Neural crest cell (in vitro differentiated cells): ENCODE results near the gene SORCS1. TPM values are rescaled to one million over a fixed set of nuclear protein-coding genes. Genes with fewer than 3 reads are reported as not detected.

Source experiments
- DNase-seq: peaks from one replicate; pipeline ENCODE4 v3.0.0; 2021; ENCODE audit warnings: low read depth, mixed read lengths, low spot score
- H3K27ac Mint-ChIP-seq: one replicate; pipeline ENCODE4 v1.8.0; 2021; ENCODE audit warnings: mild to moderate bottlenecking, mixed read lengths; ENCODE audit not compliant: unreplicated experiment
- H3K27me3 Mint-ChIP-seq: 2 replicates; pipeline ENCODE4 v1.8.0; 2021; ENCODE audit warnings: low read depth, mild to moderate bottlenecking, mixed read lengths
- H3K36me3 Mint-ChIP-seq: 2 replicates; pipeline ENCODE4 v1.8.0; 2021; ENCODE audit warnings: low read depth, mild to moderate bottlenecking, mixed read lengths
- H3K4me1 Mint-ChIP-seq: 2 replicates; pipeline ENCODE4 v1.8.0; 2021; ENCODE audit warnings: mixed read lengths
- H3K4me3 Mint-ChIP-seq: one replicate; pipeline ENCODE4 v1.8.0; 2021; ENCODE audit warnings: mild to moderate bottlenecking, mixed read lengths
- H3K9me3 Mint-ChIP-seq: 2 replicates; pipeline ENCODE4 v1.8.0; 2021; ENCODE audit warnings: mixed read lengths
- CTCF ChIP-seq: fragments of 200-600 bp; sonication (generic); conservative IDR thresholded peaks from 2 replicates; pipeline ENCODE4 v1.5.0; 2021; ENCODE audit warnings: antibody characterized with exemption, mild to moderate bottlenecking
- total RNA-seq: library from RNA; stranded (reverse); gene quantifications from 2 replicates; pipeline ENCODE4 v1.2.1, GENCODE V29; 2021

SORCS1 gene
- total RNA-seq, 1 donor from 2014 or later: 8.2 TPM

GRCh38 chr10:106873770-106874603, 290.5 kb downstream of the SORCS1 start:
- Mint-ChIP-seq H3K9me3 (peaks cover 16% of the 10 kb centered on the region), H3K36me3 (peaks cover 2% of the 10 kb centered on the region), H3K4me1 (peaks cover 15% of the 10 kb centered on the region), H3K27ac (no peak overlapping the region), H3K4me3 (no peak overlapping the region), H3K27me3 (no peaks in the 10 kb centered on the region)
- DNase-seq: no peak
- TF ChIP-seq CTCF: no peak

GRCh38 chr10:106872176-106872575, 292.3 kb downstream of the SORCS1 start:
- peaks cover 15% of the 10 kb centered on the region for H3K4me1 Mint-ChIP-seq
- H3K27ac Mint-ChIP-seq: no peak overlapping the region
- H3K27me3 Mint-ChIP-seq: no peaks in the 10 kb centered on the region
- DNase-seq: no peak
- no peak for TF ChIP-seq CTCF
- H3K4me3 Mint-ChIP-seq: no peak overlapping the region
- H3K9me3 Mint-ChIP-seq: peaks cover 24% of the 10 kb centered on the region
- H3K36me3 Mint-ChIP-seq: peaks cover 12% of the 10 kb centered on the region

- Mint-ChIP-seq H3K36me3 (peaks cover 16% of the 10 kb centered on the region), H3K9me3 (peaks cover 23% of the 10 kb centered on the region), H3K27ac (no peak overlapping the region), H3K27me3 (no peaks in the 10 kb centered on the region), H3K4me3 (no peak overlapping the region), H3K4me1 (no peaks in the 10 kb centered on the region)
- no peak for TF ChIP-seq CTCF
- DNase-seq: no peak
These were observed 298.2 kb downstream of the SORCS1 start for GRCh38 chr10:106866244-106866845.

- H3K4me3 Mint-ChIP-seq: no peak overlapping the region
- H3K9me3 Mint-ChIP-seq: peaks cover 13% of the 10 kb centered on the region
- no peaks in the 10 kb centered on the region for H3K27me3 Mint-ChIP-seq
- TF ChIP-seq CTCF: no peak
- DNase-seq: no peak
- peaks cover 15% of the 10 kb centered on the region for H3K36me3 Mint-ChIP-seq
- no peaks in the 10 kb centered on the region for H3K4me1 Mint-ChIP-seq
- peak overlapping the region; percentile 75 for H3K27ac Mint-ChIP-seq
These were observed 300.5 kb downstream of the SORCS1 start for GRCh38 chr10:106864031-106864430.

GRCh38 chr10:106863549-106863948, 301.0 kb downstream of the SORCS1 start:
- no peaks in the 10 kb centered on the region for H3K4me1 Mint-ChIP-seq
- no peaks in the 10 kb centered on the region for H3K27me3 Mint-ChIP-seq
- H3K27ac Mint-ChIP-seq: no peak overlapping the region
- no peak overlapping the region for H3K4me3 Mint-ChIP-seq
- DNase-seq: no peak
- no peak for TF ChIP-seq CTCF
- H3K36me3 Mint-ChIP-seq: peaks cover 10% of the 10 kb centered on the region
- H3K9me3 Mint-ChIP-seq: peaks cover 10% of the 10 kb centered on the region
